Bronchial epithelial cell (primary cell): ENCODE measurements around the gene OTOP2. TPM values are rescaled to one million over a fixed set of nuclear protein-coding genes. Genes with fewer than 3 reads are reported as not detected.

Experiments used
- DNase-seq: peaks from one replicate; pipeline ENCODE4 v3.0.0-alpha.2; 2010; ENCODE audit warnings: low read depth
- FAIRE-seq: peaks from 2 replicates; lab custom pipeline; 2011; peaks lifted over from hg19 to GRCh38; lab: Jason Lieb, UNC
- H3K27me3 ChIP-seq: 2 replicates; pipeline ENCODE4 v1.5.1; 2011; ENCODE audit warnings: low read length; ENCODE audit not compliant: control insufficient read depth, insufficient read depth
- H3K36me3 ChIP-seq: 2 replicates; pipeline ENCODE4 v1.5.1; 2011; ENCODE audit warnings: low read length; ENCODE audit not compliant: control insufficient read depth, insufficient read depth
- H3K4me3 ChIP-seq: 2 replicates; pipeline ENCODE4 v1.5.1; 2011; ENCODE audit warnings: mild to moderate bottlenecking, low read depth, low read length, control low read depth
- total RNA-seq: library from RNA; depleted of rRNA; stranded (reverse); fragments of >200 nt; gene quantifications from 2 replicates; pipeline ENCODE4 v1.2.1, GENCODE V29; 2014
- TF ChIP-seq, protein P1 (sequence below): IDR thresholded peaks from 2 replicates; pipeline ENCODE4 v1.5.1; 2011; ENCODE audit warnings: mild to moderate bottlenecking, moderate library complexity, low read length, control low read depth, inconsistent platforms; ENCODE audit not compliant: insufficient read depth, severe bottlenecking

OTOP2 gene
- total RNA-seq, 1 donor from 2014 or later: not detected

- Histone ChIP-seq H3K4me3 (no peak overlapping the region), H3K27me3 (peaks cover 2% of the 10 kb centered on the region), H3K36me3 (no peaks in the 10 kb centered on the region)
- TF ChIP-seq, protein P1, sequence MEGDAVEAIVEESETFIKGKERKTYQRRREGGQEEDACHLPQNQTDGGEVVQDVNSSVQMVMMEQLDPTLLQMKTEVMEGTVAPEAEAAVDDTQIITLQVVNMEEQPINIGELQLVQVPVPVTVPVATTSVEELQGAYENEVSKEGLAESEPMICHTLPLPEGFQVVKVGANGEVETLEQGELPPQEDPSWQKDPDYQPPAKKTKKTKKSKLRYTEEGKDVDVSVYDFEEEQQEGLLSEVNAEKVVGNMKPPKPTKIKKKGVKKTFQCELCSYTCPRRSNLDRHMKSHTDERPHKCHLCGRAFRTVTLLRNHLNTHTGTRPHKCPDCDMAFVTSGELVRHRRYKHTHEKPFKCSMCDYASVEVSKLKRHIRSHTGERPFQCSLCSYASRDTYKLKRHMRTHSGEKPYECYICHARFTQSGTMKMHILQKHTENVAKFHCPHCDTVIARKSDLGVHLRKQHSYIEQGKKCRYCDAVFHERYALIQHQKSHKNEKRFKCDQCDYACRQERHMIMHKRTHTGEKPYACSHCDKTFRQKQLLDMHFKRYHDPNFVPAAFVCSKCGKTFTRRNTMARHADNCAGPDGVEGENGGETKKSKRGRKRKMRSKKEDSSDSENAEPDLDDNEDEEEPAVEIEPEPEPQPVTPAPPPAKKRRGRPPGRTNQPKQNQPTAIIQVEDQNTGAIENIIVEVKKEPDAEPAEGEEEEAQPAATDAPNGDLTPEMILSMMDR: peak; percentile 79
- DNase-seq (peak; percentile 52), FAIRE-seq (no peak)
These were observed 36.7 kb downstream of the OTOP2 start for GRCh38 chr17:74960570-74961342.

DNA sequence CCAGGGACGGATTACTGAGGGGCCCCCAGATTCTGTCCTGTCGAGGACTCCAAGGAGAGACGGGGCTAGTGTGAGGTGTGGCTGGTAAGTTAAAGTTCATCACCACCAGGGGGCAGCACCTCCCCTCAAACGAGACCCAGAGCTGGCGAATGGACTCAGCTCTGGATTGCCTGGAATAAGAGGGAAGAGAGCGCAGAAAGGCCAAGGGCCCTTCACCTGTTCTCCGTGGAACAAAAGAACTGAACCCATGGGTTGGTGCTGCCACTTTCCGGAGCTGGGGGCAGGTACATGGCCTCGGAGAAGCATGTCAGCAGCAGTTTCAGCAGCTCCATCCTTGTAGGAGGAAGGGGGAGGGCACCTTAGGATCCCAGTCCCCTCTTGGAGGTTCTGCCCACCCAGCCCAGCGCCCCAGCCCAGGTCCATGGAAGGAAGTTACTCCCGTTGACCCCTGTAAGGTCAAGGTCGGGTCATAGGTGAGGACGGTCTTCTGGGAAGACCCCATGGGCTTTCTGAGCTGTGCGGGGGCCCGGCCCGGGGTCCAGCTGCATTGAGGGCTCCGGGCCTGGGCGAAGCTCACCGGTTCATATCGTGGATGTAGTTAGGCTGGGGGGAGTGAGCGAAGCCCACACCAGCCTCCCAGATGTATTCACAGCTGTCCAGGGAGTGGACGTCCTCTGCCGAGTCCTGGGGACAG is 37.7 kb downstream of the OTOP2 start:
- H3K27me3 ChIP-seq: no peaks in the 10 kb centered on the region
- H3K4me3 ChIP-seq: no peak overlapping the region
- no peaks in the 10 kb centered on the region for H3K36me3 ChIP-seq
- DNase-seq (peak; percentile 71), FAIRE-seq (no peak)
- TF ChIP-seq, protein P1: peak; percentile 71

DNA sequence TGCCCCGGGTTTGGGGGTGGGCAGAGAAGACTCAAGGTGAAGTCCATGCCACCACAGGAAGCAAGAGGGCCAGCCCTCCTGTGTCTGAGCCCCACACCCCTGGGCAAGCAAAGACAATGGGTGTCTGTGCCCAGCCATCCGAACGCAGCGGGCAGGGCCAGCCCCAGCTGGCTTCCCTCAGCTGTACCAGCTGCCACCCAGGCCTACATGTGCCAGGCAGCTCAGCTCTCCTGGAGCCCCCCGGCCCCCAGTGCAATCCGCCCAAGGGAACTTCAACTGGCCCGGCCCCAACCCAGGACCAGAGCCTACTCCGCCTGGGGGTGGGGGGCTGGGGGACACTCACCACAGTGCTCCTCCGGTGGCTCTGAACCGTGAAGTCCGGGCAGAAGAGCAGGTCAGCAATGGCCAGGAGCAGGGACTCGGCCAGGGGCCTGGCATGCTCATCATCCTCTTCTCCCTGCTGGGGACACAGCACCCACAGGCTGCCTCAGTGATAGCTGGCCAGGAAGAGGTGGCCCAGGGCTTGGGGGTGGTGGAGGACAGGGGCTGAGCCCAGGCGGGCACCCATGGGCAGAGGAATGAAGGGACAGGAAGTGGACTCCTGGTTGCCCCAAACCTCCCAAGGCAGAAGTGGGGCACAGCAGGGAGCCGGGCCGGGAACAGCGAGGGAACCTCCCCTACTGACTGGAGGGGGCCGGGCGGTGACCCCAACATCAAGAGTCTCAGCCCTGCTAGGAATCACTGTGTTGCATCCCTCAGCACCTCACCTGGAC is 38.7 kb downstream of the OTOP2 start:
- H3K36me3 ChIP-seq: no peaks in the 10 kb centered on the region
- H3K4me3 ChIP-seq: no peak overlapping the region
- FAIRE-seq (no peak), DNase-seq (no peak)
- TF ChIP-seq, protein P1: no peak
- H3K27me3 ChIP-seq: no peaks in the 10 kb centered on the region

DNA sequence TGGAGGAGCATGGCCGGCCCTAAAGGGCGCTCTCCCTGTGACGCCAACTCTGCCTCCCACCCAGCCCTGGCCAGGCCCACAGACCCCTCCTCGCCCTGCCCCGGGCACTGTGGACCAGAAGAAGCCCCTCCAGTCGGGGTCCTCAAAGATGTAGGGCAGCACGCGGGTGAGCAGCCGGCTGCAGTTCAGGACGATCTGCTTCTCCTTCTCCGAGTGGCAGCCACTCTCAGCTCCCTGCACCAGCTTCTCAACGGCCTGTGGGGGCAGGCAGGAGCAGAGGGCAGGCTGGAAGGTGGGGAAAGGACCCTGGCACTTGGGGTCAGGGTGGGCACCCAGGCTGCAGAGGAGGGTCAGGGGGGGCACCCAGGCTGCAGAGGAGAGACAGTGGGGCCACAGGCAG is 39.6 kb downstream of the OTOP2 start:
- TF ChIP-seq, protein P1: no peak
- H3K36me3 ChIP-seq: no peaks in the 10 kb centered on the region
- DNase-seq: no peak
- no peak for FAIRE-seq
- H3K27me3 ChIP-seq: no peaks in the 10 kb centered on the region
- H3K4me3 ChIP-seq: no peak overlapping the region

- Histone ChIP-seq H3K4me3 (no peak overlapping the region), H3K27me3 (no peaks in the 10 kb centered on the region), H3K36me3 (no peaks in the 10 kb centered on the region)
- FAIRE-seq: no peak
- TF ChIP-seq, protein P1: no peak
- no peak for DNase-seq
These were observed 40.2 kb downstream of the OTOP2 start for GRCh38 chr17:74964246-74964761.
